T follicular helper cell (primary cell): ENCODE results near the gene ANKRD40CL.
"Not testable (repeated sequence)": the region's sequence is repeated elsewhere in the genome, so short reads cannot be mapped to it uniquely, and the experiment has no call there.

Experiments used
- DNase-seq: peaks from one replicate; pipeline ENCODE4 v3.0.0-alpha.2; 2020; ENCODE audit warnings: low read depth

ANKRD40CL gene

DNA sequence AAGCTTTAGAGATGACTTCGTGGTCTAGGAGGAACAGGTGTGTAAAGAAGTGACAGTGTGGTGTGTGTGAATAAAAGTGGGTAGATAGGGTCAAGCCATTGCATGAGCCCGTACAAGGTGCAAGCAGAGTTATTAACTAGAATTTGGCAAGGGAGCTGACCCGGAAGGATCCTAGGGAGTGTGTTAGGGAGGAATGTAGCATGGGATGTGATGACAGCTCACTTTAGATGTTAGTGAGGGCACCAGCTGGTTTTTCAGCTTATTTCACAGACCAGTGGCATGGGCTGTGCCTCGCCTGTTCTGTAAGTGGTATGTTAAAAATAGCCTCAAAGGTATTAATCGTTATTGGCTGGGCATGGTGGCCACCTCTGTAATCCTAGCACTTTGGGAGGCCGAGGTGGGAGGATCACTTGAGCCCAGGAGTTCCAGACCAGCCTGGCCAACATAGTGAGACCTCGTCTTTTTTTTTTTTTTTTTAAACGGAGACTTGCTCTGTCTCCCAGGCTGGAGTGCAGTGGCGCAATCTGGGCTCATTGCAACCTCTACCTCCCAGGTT, 8.3 kb downstream of the ANKRD40CL start:
- no peak for DNase-seq

DNA sequence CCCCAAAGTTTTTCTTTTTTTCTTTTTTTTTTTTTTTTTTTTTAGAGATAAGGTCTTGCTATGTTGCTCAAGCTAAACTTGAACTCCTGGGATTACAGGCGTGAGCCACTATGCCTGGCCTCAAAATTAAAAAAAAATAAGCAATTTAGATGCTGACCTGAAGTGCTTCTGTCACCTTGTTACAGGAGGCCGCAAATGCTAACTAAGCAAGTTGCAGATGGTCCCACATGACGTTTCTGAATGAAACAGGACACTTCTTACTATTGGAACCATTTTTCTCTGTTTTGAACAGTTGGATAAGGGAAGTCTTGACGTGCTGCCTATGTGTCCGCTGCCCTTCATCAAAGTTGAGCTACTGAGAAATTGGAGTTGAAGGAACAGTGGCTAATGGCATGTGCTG, 8.8 kb downstream of the ANKRD40CL start:
- no peak for DNase-seq

DNA sequence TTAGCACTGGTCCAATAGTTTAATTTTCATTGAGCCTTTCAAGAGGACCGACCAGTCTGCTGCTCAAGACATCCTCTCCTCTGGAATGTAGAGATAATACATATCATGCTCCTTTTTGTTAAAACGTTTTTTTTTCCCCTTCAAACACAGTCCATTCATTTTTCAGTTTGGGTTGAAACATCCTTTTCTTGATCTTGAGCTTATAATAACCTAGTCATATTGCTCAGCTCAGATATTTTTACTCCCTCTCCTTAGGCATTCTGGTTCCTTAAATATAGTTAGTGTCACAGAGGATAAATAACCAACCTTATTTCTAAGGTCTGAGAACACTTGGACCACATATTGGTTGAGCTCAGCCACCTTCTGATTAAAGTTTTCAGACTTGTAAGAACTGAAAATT, 12.8 kb downstream of the ANKRD40CL start:
- DNase-seq = no peak

DNA sequence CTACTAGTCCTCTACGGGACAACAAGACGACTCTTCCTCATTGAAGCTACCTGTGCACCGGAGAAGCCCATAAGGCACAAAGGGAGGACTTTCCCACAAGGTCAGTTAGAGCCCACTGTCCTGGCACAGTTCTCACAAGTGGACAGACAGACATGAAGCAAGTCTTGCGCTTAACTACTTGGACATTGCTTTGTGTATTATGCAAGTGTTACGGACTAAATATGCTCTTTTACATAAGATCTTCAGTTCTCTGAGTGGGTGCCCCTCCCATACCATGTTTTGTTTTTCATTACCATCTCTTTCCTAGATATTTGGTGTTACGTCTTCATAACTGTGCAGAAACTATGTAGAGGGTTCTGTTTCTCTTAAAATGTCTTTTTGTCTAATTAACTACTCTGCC, 18.1 kb downstream of the ANKRD40CL start:
- DNase-seq = no peak

DNA sequence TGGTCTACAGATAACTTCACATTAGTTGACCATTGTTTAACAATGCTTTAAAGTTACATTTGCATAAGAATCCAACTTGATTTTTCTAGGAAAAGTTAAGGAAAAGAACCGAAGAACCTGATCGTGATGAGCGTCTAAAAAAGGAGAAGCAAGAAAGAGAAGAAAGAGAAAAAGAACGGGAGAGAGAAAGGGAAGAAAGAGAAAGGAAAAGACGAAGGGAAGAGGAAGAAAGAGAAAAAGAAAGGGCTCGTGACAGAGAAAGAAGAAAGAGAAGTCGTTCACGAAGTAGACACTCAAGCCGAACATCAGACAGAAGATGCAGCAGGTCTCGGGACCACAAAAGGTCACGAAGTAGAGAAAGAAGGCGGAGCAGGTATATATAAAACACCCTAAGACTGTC, 21.7 kb downstream of the ANKRD40CL start:
- no peak for DNase-seq

DNA sequence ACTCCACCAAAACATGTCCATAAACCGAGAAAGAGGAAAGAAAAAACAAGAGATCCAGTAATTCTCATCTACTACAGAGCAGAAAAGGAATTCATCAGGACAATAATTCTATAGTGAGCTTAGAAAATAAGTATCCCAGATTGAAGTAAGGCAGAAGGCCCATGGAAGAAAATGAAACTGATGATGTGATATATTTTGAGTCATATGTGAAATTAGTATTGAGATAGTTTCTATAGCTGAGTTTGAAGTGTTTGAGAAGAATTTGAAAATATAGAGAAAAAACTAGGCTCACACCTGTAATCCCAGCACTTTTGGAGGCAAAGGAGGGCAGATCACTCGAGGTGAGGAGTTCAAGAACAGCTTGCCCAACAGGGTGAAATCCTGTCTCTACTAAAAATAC, 28.2 kb downstream of the ANKRD40CL start:
- DNase-seq = no peak

DNA sequence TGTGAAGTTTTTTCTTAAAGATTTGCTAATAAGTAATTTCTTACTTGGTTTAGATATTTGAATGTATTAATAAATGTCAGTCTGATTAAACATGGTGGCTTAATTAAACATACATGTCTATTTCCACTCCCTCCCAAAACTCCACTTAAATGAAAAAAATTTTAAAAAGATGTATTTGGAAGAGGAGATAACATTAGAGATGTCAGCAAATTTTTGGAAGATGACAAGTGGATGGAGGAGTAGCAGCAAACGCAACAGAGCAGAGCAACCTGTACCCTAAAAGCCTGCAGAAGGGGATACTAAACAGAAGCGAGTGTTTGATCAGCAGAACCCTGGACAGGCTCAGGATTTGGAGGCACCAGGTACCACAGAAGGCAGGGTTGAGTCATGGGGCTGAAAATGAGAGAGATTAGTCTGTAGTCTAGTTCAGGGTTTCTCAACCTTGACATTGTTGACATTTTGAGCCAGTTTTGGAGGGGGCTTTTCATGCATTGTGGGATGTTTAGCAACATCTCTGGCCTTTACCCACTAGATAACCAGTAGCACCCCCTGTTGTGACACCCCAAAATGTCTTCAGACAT, 30.1 kb downstream of the ANKRD40CL start:
- no peak for DNase-seq

DNA sequence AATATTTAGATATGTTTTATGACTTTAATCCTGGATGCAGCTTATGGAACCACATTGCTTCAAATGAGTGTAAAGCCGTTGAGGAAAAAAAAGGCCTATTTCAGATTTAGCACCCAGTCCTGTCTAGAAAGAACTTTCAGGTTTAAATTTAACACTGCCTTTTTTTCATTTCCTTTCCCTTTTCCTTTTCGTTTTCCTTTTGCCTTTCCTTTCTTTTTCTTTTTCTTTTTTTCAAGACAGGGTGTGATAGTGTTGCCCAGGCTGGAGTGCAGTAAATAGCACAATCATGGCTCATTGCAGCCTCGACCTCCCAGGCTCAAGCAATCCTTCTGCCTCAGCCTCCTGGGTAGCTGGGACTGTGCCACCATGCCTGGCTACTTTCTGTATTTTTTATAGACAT, 32.0 kb downstream of the ANKRD40CL start:
- no peak for DNase-seq

DNA sequence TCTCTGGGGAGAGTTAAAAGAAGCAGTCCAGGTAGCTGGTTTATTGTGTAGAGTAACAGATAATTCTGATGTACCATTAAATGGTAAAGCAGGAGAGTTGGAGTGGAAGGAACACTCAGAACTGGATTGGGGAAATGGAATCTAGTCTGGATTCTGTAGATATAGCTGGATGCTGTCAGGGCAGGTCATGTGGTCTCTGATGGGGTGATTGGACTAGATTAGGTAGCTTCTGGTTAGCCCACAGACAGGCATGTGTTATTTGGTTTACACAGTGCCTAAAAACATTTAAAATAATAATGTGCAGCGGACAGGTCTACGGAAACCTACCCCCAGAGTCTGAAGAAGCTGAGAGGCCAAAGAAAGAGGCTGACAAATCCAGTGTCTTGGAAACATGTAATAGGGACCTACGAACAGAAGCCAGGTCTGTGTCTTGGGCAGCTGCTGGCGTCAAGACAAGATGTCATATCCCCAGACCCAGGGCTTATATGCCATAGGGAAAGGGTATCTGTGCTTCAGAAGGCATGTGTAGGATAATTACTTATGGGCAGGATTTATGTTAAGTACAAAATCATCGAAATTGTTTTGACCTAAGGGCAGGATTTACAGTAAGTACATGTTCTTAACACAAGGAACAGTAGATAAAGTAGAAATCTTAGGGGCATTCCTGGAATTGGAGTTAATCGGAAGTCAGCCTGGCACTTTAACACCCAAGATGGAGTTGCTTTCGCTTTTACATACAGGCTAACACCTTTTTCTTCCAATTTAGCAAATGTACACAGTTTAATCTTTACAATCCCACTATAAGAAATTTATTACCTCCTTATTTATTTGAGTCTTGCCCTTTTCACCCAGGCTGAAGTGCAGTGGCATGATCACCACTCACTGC, 35.5 kb downstream of the ANKRD40CL start:
- no peak for DNase-seq

DNA sequence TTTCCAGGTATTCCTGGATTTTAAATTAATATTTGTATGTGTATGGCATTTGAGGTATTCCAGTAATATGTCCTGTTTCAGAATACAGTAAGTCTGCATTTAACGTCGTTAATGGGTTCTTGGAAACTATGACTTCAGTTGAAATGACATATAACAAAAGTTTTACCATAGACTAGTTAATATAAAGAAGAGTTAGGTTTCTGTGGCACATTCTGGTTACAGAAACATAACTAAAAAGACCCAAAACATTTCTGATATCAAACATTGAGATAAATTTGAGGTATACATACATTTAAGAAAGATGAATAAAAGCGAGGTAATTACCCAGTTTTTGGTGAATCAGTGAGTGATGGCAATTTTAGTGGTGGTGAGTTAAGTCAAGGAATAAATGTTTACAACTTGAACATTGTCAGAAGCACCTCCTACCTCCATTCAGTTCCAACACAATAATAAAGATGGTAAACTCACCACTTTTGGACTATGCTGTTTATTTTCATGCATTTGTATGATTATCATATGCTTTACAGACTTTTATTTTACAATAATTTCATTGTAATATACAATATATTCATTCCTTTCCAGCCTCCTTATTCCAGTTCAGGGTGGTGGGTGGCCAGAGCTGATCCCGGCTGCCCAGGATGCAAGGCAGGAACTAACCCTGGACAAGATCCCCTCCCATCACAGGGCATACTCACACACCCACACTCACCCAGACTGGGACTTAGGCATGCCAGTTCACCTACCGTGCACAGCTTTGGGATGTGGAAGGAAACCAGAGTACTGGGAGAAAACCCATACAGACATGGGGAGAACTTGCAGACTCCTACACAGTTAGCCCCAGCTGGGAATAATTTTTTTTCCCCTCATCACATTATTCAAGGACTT, 38.2 kb downstream of the ANKRD40CL start:
- no peak for DNase-seq

DNA sequence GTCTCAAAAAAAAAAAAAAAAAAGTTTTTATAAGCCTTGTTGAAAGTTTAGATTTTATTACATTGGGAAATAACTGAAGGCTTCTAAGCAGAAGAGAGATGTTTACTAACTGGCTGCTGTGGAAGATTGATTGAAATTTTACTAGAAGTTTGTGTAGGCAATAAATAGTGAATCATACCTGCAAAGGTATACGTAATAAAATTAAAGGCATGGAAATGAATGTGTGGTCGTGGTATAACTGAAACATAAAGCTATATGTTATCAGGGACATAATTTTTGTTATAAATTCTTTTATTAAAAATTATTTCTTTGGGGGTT, 39.2 kb downstream of the ANKRD40CL start:
- no peak for DNase-seq

DNA sequence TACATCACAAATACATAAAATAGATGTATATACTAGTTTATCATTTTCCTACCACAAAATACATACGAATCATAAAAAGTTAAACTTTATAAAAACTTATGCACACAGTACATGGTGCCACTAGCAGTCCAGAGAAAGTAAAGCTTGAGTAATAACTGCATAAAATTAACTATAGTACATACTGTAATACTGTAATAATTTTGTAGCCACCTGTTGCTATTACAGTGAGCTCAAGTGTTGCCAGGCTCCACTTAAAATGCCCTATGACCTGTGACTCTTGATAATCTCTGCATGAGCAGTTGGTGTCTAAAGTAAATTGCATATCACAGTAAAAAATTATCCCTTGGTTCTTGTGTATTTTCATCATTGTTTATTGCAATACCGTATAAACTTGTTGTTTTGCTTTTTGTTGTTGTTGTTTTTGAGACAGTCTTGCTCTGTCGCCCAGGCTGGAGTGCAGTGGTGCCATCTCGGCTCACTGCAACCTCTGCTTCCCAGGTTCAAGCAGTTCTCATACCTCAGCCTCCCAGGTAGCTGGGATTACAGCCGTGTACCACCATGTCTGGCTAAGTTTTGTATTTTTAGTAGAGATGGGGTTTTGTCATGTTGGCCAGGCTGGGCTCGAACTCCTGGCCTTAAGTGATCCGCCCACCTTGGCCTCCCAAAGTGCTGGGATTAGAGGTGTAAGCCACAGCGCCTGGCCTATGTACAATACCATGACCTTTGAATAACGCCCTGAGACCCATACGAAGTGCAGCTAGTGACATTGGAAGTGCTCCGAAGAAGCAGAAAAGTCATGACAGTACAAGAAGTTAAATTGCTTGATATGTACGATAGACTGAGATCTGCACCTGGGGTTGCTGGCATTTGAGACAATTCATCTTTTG, 41.3 kb downstream of the ANKRD40CL start:
- DNase-seq = no peak

DNA sequence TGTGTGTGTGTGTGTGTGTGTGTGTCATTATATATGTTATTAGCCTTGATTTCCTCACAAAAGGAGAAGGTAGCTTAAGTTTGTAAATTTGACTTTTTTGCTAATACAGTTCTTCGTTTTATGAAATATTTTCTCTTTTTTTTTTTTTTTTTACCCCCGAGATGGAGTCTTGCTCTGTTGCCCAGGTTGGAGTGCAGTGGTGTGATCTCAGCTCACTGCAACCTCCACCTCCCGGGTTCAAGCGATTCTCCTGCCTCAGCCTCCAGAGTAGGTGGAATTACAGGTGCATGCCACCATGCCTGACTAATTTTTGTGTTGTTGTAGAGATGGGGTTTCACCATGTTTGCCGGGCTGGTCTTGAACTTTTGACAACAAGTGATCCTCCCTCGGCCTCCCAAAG, 42.7 kb downstream of the ANKRD40CL start:
- DNase-seq = not testable (repeated sequence)

DNA sequence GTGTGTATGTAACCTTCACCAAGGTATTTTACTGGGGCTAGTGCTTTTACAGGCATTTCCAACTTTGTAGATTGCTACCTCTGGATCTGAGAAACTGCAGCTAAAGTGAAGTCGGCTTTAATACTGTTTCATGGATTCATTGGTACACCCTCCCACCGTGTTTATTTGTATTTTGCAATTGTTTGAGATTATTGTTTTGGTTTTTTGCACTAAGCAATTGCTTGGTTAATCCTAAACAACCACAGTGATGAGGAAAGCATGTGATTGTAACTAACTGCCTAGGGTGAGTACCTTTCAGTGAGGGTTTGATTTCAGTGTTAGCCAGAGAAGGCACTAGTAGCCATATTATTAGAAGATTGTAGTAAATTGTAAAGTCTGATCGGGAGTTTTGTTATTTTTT, 44.6 kb downstream of the ANKRD40CL start:
- no peak for DNase-seq

DNA sequence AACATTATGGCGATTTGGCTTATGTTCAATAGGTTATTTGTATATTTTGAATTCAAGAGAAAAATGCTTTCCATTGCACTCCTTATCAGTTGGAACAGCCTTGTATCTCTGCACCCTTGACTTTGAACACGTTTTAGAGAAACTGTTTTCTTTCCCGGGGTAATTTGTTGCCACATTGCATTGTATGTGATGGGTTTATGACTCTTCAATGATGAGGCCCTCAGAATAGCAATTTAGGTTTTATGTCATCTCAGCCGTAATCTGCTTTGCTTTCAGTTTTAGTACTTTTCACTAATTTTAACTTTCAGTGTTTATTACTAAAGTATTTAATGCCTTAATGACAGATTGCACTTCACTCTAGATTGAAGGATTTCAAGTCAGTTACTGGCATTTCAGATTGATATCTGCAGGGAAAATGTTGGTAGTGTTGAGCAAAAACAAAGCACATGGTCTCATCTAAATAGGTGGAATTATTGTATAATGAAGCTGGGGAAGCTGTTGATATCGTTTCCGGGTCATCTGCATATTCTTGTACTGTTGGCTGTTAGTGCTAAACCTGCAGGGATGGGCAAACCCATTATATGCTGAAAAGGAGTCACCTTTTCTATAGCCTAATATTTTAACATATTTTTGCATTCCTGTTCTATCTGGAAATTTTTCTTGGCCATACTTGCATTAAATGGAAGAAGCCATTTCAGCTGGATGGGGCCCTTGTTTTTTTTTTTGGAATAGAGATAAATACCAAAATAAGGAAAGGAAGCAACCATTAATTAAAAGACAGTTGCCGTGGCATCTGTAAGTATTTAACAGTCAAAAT, 45.9 kb downstream of the ANKRD40CL start:
- DNase-seq = no peak

DNA sequence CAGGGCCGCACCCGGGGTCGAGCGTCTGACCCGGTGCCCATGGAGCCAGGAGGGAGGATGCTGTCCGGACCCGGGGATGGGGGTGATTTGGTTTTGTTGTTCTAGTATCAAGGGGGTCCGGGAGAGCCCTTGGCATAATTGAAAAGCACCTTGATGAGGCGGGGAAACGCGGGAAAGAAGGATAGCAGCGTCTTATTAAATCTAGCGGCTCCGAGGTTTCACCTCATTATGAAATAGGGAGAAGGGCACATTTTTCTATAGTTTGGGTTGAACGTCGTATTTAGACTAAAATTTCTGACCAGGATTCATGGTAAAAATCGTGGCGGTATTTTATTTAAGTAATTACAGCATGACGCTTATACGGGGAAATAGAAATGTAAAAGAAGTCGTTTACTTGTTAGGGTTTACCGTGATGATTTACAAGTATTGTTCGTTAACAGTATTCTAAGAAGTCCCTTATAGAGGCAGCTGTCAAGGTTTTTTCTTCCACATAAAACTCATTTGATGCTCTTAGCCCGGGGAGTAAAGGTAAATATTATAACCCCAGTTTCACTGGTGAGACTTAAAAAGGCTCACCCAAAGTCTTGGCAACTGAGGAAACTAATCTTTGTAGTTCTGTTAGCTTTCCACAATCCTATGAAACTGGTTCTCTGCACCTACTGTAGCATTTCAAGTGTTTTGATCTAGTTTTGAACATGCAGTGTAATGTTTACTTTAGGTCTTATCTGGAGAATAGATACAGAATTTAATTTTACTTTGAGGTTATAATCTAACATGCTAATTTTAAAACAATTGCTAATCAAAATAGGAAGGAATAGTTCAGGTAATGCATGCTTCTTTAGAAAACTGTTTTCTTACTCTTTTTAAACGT, 47.2 kb downstream of the ANKRD40CL start:
- DNase-seq = no peak

DNA sequence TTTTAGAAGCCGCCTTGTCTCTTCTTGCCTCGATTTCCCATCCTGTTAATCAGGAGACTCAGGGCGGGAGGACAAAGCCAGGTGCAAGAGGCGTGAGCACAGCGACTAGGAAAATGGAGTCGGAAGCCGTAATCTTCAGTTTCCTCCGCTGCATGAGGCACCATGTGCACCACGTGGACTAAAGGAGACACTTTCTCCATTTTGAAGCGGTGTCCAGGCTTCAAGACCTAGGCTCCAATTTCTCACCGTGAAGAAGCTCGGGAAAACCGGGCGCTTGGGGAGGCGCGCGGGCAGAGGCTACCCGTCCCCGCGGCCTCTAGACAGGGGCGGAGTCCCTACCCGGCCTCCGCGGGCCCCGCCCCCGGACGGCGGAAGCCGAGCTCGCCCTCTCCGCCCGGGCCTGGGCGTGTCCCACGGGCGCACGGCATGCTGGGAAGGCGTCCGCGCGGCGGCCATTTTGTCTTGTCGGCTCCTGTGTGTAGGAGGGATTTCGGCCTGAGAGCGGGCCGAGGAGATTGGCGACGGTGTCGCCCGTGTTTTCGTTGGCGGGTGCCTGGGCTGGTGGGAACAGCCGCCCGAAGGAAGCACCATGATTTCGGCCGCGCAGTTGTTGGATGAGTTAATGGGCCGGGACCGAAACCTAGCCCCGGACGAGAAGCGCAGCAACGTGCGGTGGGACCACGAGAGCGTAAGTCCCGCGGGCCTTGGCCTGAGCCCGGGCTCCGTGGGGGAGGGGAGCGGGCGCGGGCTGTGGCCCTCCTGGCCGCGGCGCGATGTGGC, 48.0 kb downstream of the ANKRD40CL start, which contains the start of gene LUC7L3:
Gene LUC7L3, plus strand, starts transcription at position 460 of the 780 bp plus-strand sequence. Its CDS starts 130 bp downstream, at position 590.
- peak; percentile 86 for DNase-seq

DNA sequence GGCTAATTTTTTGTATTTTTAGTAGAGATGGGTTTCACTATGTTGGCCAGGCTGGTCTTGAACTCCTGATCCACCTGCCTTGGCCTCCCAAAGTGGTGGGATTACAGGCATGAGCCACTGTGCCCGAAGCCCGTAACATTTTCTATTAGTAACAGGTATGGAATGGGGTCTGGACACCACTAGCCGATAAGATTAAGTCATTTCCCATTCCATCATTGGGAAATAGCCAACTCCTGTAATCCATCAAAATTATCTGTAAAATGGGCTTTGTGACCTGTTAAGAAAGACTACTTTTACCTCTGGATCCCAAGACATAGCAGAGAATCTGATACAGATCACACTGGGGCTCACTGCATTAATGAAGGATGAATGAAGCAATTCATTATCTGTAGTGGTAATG, 51.8 kb downstream of the ANKRD40CL start:
- no peak for DNase-seq

DNA sequence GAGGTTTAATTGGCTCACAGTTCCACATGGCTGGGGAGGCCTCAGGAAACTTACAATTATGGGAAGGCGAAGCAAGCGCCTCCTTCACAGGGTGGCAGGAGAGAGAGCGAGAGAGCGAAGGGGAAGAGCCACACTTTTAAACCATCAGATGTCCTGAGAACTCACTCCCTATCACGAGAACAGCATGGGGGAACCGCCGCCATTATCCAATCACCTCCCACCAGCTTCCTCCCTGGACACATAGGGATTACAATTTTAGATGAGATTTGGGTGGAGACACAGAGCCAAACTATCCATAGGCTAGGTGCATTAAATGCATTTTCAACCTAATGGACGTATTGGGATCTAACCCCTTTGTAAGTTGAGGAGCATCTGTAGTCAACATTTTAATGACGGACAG, 54.7 kb downstream of the ANKRD40CL start:
- no peak for DNase-seq
